Gastrocnemius medialis (tissue), 4 donors: ENCODE data around the gene SPTSSA. TPM values are rescaled to one million over a fixed set of nuclear protein-coding genes. Genes with fewer than 3 reads are reported as not detected.

Experiments
- ATAC-seq, 2 donors: fragments of 150-250 bp; one replicate each; pipeline ENCODE4 v1.9.1; 2016
- DNase-seq, 2 donors: peaks; one replicate each; pipeline ENCODE4 v3.0.0-alpha.2; 2019
- H3K27ac ChIP-seq, 4 donors: fragments of 200-600 bp; sonication (generic); 1 replicate in 1 of 4; 2 replicates in 3 of 4; pipeline ENCODE4 v1.5.1; 2016 to 2018; ENCODE audit warnings: mild to moderate bottlenecking in 2 of 4, moderate library complexity in 1 of 4
- H3K27me3 ChIP-seq, 3 donors: fragments of 200-600 bp; sonication (generic) in 2 of 3; 1 replicate in 1 of 3; 2 replicates in 2 of 3; pipeline versions ENCODE4 v1.5.1 to v1.6.0; 2016 to 2019; ENCODE audit warnings: mild to moderate bottlenecking in 1 of 3, moderate library complexity in 1 of 3
- H3K36me3 ChIP-seq, 2 donors: fragments of 200-600 bp; sonication (generic) in 1 of 2; one replicate each; pipeline ENCODE4 v1.5.1; 2017 to 2018
- H3K4me1 ChIP-seq, 2 donors: fragments of 200-600 bp; sonication (generic) in 1 of 2; one replicate each; pipeline ENCODE4 v1.5.1; 2016 to 2017; ENCODE audit warnings: mild to moderate bottlenecking in 2 of 2
- H3K4me3 ChIP-seq, 4 donors: fragments of 200-600 bp; sonication (generic) in 3 of 4; 1 replicate in 1 of 4; 2 replicates in 3 of 4; pipeline ENCODE4 v1.5.1; 2016 to 2019; ENCODE audit warnings: mild to moderate bottlenecking in 2 of 4
- H3K9me3 ChIP-seq, 3 donors: fragments of 200-600 bp; sonication (generic) in 2 of 3; 1 replicate in 1 of 3; 2 replicates in 2 of 3; pipeline ENCODE4 v1.5.1; 2016 to 2019
- POLR2A ChIP-seq, 2 donors: fragments of 450-650 bp; IDR thresholded peaks; one replicate each; pipeline ENCODE4 v1.6.1; 2017; ENCODE audit warnings: antibody characterized with exemption in 2 of 2, mild to moderate bottlenecking in 2 of 2, moderate library complexity in 2 of 2
- in situ Hi-C, 4 donors: fragments of 200-750 bp; cut with MboI; loops; one replicate each; pipeline versions ENCODE4 v1.15.0 to v1.8.0; 2017; ENCODE audit warnings: low sequenced_read_pairs in 4 of 4
- intact Hi-C: fragments of 100-400 bp; cut with DNase I; formaldehyde crosslinking; loops from one replicate; pipeline ENCODE4 v1.15.1; 2023; ENCODE audit warnings: low total_unique reads
- total RNA-seq, 4 donors: library from RNA; depleted of rRNA; stranded (reverse); fragments of >200 nt; gene quantifications; one replicate each; pipeline versions ENCODE4 v1.1.0 to v1.2.3, GENCODE V29; 2016
- TF ChIP-seq, protein P1 (sequence below), 5 experiments: fragments of 450-650 bp in 3 of 5; fragments of 200-600 bp in 2 of 5; sonication (generic) in 2 of 5; IDR thresholded peaks in 4 of 5; conservative IDR thresholded peaks in 1 of 5; 1 replicate in 4 of 5; 2 replicates in 1 of 5; pipeline ENCODE4 v1.5.1; 2016 to 2019; ENCODE audit warnings: antibody characterized with exemption in 5 of 5, mild to moderate bottlenecking in 3 of 5, moderate library complexity in 3 of 5

SPTSSA gene
- total RNA-seq, 4 donors from 2014 or later: 6.4 to 14.0 (median 10.2) TPM

GRCh38 chr14:34438438-34438837, 23.6 kb downstream of the SPTSSA start:
- Histone ChIP-seq H3K4me3 (no peak overlapping the region), H3K36me3 (no peaks in the 10 kb centered on the region), H3K9me3 (no peaks in the 10 kb centered on the region), H3K27ac (no peak overlapping the region), H3K4me1 (peaks cover 0 to 12% of the 10 kb centered on the region in 2 donors), H3K27me3 (no peaks in the 10 kb centered on the region)
- ATAC-seq (no peak), DNase-seq (no peak)
- TF ChIP-seq, protein P1, sequence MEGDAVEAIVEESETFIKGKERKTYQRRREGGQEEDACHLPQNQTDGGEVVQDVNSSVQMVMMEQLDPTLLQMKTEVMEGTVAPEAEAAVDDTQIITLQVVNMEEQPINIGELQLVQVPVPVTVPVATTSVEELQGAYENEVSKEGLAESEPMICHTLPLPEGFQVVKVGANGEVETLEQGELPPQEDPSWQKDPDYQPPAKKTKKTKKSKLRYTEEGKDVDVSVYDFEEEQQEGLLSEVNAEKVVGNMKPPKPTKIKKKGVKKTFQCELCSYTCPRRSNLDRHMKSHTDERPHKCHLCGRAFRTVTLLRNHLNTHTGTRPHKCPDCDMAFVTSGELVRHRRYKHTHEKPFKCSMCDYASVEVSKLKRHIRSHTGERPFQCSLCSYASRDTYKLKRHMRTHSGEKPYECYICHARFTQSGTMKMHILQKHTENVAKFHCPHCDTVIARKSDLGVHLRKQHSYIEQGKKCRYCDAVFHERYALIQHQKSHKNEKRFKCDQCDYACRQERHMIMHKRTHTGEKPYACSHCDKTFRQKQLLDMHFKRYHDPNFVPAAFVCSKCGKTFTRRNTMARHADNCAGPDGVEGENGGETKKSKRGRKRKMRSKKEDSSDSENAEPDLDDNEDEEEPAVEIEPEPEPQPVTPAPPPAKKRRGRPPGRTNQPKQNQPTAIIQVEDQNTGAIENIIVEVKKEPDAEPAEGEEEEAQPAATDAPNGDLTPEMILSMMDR (IDR thresholded peaks at IDR 0.05 in 4 of 5, conservative IDR thresholded peaks at IDR 0.05 in 1 of 5): no peak
- TF ChIP-seq POLR2A (IDR thresholded peaks at IDR 0.05): no peak
- intact Hi-C loops (no loop called here), in situ Hi-C loops (no loop called here)

GRCh38 chr14:34437729-34438080, 24.3 kb downstream of the SPTSSA start:
- DNase-seq: no peak
- no peaks in the 10 kb centered on the region for H3K9me3 ChIP-seq
- TF ChIP-seq, protein P1 (IDR thresholded peaks at IDR 0.05 in 4 of 5, conservative IDR thresholded peaks at IDR 0.05 in 1 of 5): no peak
- no peak for TF ChIP-seq POLR2A (IDR thresholded peaks at IDR 0.05)
- intact Hi-C loops: no loop called here
- no peak for ATAC-seq
- in situ Hi-C loops: no loop called here
- H3K4me3 ChIP-seq: no peak overlapping the region
- H3K27ac ChIP-seq: peak overlapping the region in 1 of 4 donors; percentile 29
- no peaks in the 10 kb centered on the region for H3K27me3 ChIP-seq
- H3K36me3 ChIP-seq: no peaks in the 10 kb centered on the region
- H3K4me1 ChIP-seq: peaks cover 0 to 12% of the 10 kb centered on the region in 2 donors

- in situ Hi-C loops: no loop called here
- ATAC-seq: peak in 1 of 2 donors; percentile 65
These were observed 24.9 kb downstream of the SPTSSA start for GRCh38 chr14:34436960-34437728.

DNA sequence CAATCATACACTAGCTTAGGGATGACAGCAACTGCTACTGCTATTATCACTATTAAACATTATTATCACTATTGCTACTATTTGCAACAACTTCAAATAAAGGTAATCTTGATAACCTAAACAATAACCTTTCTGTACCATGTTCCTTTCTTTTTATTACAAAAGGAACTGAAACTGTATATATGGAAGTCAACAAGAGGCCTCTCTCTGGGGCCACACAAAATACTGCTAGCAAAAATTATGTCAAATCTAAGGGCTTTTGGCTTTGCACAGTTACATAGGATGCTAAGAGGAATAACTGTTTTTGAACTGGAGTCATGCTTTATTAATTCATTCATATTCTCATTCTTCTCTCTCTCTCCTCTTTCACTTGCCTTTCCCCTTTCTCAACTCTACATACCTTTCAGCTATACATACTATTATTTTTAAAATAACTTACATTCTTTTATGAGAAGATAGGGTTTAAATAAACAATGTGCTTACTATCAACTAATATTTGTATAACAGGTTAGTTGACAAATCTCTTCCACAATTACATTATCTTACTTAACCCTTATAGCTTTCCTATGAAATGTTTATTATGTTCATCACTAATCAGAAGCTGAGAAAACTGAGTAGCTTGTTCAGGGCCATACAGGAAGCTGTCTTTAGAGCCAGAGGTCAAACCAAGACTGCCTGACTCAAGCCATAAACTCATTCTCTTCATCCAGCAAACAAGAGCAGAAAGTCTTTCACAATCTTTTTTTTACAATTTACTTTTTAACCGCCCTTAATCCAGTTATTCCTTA, 25.7 kb downstream of the SPTSSA start:
- Histone ChIP-seq H3K36me3 (no peaks in the 10 kb centered on the region), H3K9me3 (no peaks in the 10 kb centered on the region), H3K27ac (no peak overlapping the region), H3K4me3 (no peak overlapping the region), H3K27me3 (no peaks in the 10 kb centered on the region), H3K4me1 (peaks cover 0 to 12% of the 10 kb centered on the region in 2 donors)
- no peak for ATAC-seq
- no peak for DNase-seq
- in situ Hi-C loops (no loop called here), intact Hi-C loops (no loop called here)
- TF ChIP-seq, protein P1 (IDR thresholded peaks at IDR 0.05 in 4 of 5, conservative IDR thresholded peaks at IDR 0.05 in 1 of 5): no peak
- no peak for TF ChIP-seq POLR2A (IDR thresholded peaks at IDR 0.05)

More at GRCh38 chr14:34436960-34437728, 24.9 kb downstream of the SPTSSA start:
- Histone ChIP-seq H3K4me1 (peaks cover 0 to 12% of the 10 kb centered on the region in 2 donors), H3K4me3 (no peak overlapping the region), H3K9me3 (no peaks in the 10 kb centered on the region), H3K27me3 (no peaks in the 10 kb centered on the region), H3K36me3 (no peaks in the 10 kb centered on the region), H3K27ac (peak overlapping the region in 1 of 4 donors; percentile 29)
- DNase-seq: no peak
- TF ChIP-seq POLR2A (IDR thresholded peaks at IDR 0.05): no peak
- TF ChIP-seq, protein P1 (IDR thresholded peaks at IDR 0.05 in 4 of 5, conservative IDR thresholded peaks at IDR 0.05 in 1 of 5): no peak
- intact Hi-C loops: no loop called here
